GM19193 (cell line): ENCODE results near the gene SERINC5.

Source experiments
- POLR2A ChIP-seq: IDR thresholded peaks from 4 replicates; pipeline ENCODE4 v1.6.1; 2011; ENCODE audit not compliant: insufficient read depth, insufficient read length; ENCODE audit errors: extremely low read depth

SERINC5 gene

DNA sequence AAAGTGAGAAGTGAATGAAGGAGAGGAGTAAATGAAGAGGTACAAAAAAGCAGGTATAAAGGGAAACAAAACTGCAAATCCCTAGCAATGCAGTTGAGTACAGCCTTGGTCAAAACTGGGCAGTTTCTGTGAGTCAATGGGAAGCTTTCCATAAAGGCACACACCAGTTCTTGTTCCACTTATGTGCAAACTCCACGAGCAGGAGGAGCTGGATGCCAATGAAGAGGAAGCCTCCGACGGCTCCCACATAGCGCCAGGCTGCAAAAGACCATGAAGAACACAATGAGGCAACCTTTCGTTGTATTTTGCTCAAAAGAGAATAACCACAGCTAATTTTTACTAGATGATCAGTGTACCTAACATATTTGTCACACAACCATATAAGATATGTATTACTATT, 81.1 kb downstream of the SERINC5 start:
- TF ChIP-seq POLR2A: no peak

DNA sequence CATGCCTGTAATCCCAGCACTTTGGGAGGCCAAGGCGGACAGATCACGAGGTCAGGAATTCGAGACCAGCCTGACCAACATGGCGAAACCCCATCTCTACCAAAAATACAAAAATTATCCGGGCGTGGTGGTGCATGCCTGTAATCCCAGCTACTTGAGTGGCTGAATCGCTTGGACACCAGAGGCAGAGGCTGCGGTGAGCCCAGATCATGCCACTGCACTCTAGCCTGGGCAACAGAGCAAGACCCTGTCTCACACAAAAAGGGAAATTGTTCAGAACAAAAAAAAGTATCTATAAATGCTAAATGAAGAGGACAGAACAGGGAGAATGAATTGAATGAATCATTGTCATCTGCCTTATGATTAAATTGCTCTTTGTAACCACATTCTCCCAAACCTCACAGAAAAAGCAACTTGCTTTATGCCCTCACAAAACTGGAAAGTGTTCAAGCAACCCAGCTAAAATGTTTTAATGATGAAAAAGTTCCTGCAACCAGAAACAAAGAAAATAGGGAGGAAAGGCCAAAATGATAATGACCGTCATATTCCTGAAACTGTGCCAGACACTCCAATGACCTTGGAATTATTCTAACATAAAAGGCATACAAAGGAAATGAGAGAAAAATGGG, 83.7 kb downstream of the SERINC5 start:
- TF ChIP-seq POLR2A: no peak

DNA sequence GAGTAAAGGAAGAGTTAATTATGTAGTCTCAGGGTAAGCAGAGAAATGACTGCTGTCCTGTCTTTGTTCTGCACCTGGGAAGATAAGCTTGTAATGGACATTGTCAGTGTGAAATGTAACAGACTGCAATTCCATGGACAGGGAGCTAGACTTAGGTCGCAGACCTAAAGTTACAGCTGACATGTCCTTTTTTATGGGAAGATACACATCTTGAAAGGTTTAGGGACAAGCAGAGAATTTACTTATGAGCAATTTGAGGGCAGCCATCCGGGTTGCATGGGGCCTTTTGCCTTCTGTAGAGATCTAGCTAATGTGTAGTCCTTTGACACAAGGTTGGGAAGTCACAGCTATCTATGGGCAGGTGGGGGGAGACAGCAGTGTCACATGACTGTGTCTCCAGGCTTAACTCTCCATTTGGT, 85.7 kb downstream of the SERINC5 start:
- no peak for TF ChIP-seq POLR2A

DNA sequence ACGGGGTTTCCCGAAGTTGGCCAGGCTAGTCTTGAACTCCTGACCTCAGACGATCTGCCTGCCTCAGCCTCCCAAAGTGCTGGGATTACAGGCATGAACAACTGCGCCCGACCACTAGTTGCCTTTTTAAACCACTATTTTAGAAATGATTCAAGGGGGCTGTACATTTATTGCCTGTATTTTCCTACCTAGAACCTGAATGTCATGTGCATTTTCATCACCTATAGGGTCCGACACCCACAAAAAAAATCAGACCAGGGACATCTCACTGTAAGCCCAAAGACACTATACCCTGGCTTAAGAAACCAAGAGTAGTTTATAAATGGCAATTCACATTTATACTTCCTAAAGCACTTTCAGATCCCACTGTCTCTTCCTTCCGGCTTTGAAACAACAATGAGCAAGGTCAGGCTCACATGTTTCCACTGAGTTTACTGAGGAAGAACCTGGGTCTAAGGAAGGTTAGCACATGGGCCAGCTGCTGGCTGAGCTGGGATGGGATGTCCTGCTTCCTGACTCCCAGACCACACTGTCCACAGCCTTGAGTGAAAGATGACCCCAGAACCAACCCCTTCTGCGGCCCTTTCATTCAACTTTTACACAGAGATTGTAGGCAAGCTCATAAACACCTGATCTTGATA, 87.3 kb downstream of the SERINC5 start:
- no peak for TF ChIP-seq POLR2A

DNA sequence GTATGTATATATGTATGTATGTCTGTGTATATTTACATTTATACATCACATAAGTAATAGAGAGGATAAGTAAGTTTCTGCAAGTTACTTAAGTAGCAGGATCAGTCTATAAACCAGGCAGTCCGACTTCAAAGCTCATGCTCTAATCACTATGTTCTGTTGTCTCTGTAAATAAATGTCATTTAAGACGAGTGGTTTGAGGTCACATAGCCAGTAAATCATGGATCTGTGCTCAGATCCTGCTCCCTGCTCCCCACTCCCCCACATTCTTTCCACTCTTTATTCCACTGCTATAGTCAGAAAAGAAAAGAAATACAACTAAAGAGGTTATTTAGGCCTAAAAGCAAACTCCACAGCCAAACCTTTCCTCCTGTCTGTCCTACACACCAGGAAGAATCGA, 90.4 kb downstream of the SERINC5 start:
- no peak for TF ChIP-seq POLR2A

DNA sequence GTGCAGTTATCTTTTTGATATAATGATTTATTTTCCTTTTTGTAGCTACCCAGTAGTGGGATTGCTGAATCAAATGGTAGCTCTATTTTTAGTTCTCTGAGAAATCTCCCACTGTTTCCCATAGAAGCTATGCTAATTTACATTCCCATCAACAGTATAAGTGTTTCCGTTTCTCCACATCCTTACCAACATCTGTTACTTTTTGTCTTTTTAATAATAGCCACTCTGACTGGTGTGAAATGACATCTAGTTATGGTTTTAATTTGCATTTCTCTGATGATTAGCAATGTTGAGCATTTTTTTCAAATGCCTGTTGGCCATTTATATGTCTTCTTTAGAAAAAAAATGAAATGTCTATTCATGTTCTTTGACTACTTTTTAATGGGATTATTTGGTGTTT, 94.7 kb downstream of the SERINC5 start:
- no peak for TF ChIP-seq POLR2A

DNA sequence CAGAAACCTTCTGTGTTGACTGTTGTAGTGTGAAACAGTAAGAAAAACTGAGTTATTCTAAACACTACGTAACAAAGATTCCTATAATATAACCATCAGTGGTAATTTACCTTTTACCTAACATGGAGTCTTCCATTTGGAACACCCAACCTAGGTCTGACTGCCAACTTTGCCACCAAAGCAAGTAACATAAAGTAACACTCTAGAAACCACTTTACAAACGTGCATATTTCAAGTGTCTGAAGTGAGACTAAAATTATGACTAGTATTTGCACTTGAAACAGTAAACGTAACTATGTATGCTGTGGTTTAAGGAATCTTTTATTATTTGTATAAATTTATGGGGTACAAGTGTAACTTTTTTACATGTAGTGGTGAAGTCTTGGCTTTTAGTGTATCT, 95.6 kb downstream of the SERINC5 start:
- TF ChIP-seq POLR2A: no peak

DNA sequence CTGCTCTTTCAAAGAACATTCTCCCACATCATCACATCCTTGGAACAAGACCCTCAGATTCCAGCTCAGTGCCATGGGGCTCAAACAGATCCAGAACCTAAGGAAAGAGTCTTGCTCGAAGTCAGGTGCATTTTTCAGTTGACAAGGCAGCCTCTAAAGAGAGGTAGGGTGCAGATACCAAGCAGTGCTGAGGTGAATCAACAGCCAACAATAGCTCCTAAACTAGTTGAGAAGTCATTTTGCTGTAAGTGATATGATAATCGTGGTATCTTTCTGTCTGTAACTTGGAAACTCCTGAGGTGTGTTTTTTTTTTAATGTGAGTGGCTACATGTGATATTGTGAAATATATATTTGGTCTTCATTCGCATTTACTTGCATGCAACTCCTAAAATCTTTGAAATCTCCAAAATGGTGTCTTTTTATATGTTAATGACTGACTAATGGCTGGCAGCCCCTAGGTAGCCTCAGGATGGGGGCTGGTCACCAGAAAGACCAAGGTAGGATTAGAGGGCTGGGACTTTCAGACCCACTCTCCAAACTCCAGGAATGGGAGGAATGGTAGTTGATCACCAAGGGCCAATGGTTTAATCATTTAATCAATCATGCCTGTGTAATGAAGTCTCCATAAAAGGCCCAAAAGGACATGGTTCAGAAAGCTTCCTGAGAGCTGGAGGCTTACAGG, 96.6 kb downstream of the SERINC5 start:
- TF ChIP-seq POLR2A: no peak

DNA sequence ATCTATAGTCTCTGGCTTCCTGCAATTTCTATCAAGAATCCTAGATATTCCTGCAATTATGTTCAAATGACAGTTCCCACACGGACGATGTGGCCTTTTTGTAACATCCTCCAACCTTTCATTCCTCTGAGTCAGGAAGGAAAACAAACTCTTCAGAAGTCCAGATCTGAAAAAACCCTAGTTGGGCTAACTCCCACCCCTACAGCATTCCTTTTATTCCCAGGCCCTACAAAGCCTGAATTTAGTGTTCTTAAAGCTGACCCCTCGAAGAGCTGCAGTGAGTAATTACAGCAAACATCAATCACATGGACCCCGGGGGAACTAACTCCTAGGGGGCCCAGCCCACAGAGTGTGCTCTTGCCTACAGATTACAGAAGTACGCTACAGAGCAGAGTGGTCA, 99.7 kb downstream of the SERINC5 start:
- TF ChIP-seq POLR2A: no peak

DNA sequence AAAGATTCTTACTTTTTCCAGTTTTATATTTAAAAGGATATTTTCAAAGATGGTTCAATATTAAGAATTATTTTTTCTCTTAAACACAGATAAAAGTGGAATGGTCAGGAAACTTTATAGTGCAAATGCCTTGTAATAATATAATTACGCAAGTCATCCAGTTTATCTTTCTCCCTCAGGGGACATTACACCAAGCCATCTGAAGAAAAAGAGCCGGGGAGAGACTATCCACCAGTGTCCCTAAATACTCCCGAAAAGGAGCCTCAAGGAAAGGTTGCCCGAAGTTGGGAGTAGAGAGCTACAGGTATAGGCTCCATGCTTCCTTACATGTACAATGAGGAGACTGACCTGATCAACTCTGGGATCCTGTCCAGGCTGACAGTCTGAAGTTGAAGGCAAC, 101.1 kb downstream of the SERINC5 start:
- no peak for TF ChIP-seq POLR2A

DNA sequence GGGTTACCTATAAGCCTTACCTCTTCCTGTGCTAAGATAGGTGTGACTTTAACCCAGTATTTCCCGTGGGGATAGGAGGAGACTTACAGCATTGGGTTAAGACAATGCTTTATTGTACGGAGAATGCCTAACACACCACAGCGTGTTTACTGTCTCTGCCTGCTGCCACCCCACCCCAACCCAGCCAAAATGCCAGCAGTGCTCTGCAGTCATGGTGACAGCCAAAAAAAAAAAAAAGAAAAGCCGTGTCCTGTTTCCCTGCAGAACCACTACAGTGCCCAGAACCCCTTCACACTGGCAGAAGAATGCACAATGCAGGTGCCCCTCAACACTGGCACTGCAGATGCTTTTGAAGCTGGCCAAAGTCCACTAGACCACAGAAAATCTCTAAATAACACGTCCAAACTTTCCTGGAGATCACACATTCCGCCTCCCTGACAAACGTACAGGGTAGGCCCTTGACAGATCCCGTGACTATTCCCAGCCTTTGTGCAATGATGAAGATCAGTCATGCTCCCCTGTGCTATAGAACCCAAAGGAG, 102.2 kb downstream of the SERINC5 start:
- no peak for TF ChIP-seq POLR2A

DNA sequence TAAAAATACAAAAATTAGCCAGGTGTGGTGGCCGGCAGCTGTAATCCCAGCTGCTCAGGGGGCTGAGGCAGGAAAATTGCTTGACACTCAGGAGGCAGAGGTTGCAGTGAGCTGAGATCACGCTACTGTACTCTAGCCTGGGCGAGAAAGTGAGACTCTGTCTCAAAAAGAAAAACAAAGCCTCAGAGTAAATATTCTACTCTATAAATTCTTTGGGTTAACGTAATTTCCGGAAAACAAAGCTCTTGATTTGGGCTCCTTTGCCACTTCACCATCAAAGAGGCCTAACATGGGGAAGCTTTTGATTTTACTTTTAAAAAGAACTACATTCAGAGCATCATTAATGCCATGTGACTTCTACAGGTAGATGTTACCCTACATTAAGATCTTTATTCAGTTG, 103.1 kb downstream of the SERINC5 start:
- TF ChIP-seq POLR2A: no peak

DNA sequence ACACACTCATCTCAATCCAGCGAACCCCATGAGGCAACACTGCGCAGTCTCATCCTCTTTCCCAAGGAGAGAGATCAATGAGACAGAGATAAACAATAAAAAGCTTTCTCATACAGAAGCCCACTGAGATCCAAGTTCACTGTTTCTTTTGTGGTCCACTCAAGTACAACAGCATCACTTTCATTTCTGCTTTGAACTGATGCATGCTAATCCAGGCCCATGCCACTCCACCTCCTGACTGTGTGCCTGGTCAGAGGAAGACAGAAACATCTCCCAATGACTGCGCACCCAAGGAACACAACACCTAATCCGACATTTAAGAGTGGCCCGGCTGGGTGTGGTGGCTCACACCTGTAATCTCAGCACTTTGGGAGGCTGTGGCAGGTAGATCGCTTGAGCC, 104.0 kb downstream of the SERINC5 start:
- TF ChIP-seq POLR2A: no peak

DNA sequence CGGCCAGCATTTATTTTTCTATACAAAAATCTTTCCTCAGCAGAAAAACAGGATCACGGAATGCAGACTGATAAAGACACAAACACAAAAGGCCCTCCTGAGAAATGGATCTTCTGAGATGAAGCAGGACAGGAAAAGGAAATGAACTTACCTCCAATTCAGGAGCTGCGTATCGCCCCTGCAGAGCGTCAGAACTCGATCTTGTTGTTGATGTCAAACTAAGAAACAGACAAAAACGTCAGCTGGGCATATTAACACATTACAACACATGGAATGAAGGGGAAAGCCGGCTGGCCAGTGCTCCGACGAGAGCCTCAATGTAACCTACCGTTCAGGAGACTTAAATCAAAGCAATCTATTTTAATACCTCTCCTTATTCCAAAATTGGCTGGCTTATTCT, 105.1 kb downstream of the SERINC5 start:
- TF ChIP-seq POLR2A: no peak

DNA sequence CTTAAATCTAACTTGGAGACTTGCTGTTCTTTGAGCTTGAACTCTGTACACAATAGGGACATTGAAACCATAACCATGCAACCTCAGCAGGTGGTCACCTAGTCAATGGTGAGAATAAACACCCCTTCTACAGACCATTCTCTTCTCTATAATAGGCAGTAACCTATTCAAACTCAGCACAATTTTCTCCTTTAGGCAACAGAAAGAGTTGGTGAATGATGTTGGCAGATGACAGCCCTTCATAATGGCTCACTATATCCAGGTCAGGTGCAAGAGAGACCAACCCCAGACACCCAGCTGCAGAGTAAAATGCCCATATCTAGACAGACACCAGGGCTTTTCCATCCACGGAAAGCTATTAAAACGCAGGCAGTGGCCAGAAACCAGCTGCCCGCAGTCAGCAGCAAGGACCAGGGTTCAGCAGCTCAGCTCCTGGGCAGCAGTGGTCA, 106.7 kb downstream of the SERINC5 start:
- TF ChIP-seq POLR2A: no peak
